GM10266 (cell line): ENCODE results near the gene PXYLP1.

Source experiments
- DNase-seq: peaks from one replicate; pipeline ENCODE4 v3.0.0; 2012; ENCODE audit errors: extremely low spot score
- CTCF ChIP-seq: IDR thresholded peaks from 2 replicates; pipeline ENCODE4 v1.5.1; 2012; ENCODE audit warnings: mild to moderate bottlenecking, low read depth; ENCODE audit not compliant: control insufficient read depth, insufficient read depth; ENCODE audit errors: missing control alignments

Gene PXYLP1

GRCh38 chr3:141241616-141242376 is 10.2 kb downstream of the PXYLP1 start:
- no peak for DNase-seq
- no peak for TF ChIP-seq CTCF

- no peak for DNase-seq
- TF ChIP-seq CTCF, result no peak
Measured at GRCh38 chr3:141242377-141243092, 10.9 kb downstream of the PXYLP1 start.

GRCh38 chr3:141243271-141243707 is 11.7 kb downstream of the PXYLP1 start:
- TF ChIP-seq CTCF, result no peak

GRCh38 chr3:141246224-141246957 is 14.8 kb downstream of the PXYLP1 start:
- DNase-seq, result no peak
- no peak for TF ChIP-seq CTCF

More at GRCh38 chr3:141243271-141243707, 11.7 kb downstream of the PXYLP1 start:
- no peak for DNase-seq

- no peak for DNase-seq
- TF ChIP-seq CTCF, result no peak
Measured at GRCh38 chr3:141246958-141247301, 15.3 kb downstream of the PXYLP1 start.

GRCh38 chr3:141248064-141248463 is 16.4 kb downstream of the PXYLP1 start:
- no peak for TF ChIP-seq CTCF
- DNase-seq, result no peak
